Stimulated activated CD8-positive, alpha-beta memory T cell treated with anti-CD3 and anti-CD28 coated beads, Interleukin-15, amount 100 ng/mL, for 4 hours (primary cell): ENCODE data around the gene RNF31.

Source experiments
- DNase-seq, 2 donors: peaks; one replicate each; pipeline ENCODE4 v3.0.0-alpha.2; 2020; ENCODE audit warnings: low read depth in 2 of 2

RNF31 gene

DNA sequence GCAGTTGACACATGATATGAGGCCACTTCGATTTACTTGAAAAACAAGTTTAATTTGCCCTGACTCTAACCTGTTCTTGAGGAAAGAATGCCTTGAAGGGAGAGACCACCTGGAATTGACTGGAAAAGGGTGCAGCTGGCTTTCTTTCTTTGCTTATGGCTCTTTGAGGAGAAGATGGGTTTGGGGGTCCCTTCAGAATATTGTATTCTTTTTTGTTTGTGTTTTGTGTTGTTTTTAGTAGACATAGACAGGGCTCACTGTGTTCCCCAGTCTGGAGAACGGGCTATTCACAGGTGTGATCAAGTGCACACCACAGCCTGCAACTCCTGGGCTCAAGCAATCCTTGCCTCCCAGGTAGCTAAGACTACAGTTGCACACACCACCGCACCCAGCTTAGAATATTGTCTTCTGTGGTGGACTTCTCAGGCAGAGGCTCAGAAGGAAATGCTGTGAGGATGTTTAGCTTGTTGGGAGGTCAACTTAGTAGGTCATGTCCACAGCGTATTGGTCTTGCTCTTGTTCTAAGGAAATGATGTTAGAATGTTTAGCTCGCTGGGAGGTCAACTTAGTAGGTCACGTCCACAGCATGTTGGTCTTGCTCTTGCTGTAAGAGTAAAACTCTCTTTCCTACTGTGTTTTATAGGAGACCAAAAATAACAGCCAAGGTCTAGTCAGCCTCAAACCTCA lies 31.0 kb upstream of the RNF31 start:
- no peak for DNase-seq

GRCh38 chr14:24117179-24117578 lies 30.1 kb upstream of the RNF31 start:
- no peak for DNase-seq

DNA sequence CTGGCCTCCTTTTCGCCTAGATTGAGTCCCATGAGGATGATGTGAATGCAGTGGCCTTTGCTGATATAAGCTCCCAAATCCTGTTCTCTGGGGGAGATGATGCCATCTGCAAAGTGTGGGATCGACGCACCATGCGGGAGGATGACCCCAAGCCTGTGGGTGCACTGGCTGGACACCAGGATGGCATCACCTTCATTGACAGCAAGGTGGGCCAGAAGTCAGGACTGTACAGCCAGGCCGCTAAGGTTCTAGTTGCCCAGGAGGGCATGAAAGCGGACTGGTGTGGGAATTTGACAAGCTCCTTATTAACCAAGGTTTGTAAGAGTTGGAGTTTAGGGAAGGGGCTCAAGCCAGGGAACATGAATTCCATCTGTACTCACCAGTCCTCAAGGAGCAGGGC lies 27.6 kb upstream of the RNF31 start:
- no peak for DNase-seq

GRCh38 chr14:24121210-24121609 lies 26.1 kb upstream of the RNF31 start:
- DNase-seq: no peak

- no peak for DNase-seq
Measured at GRCh38 chr14:24122416-24122815, 24.9 kb upstream of the RNF31 start.

DNA sequence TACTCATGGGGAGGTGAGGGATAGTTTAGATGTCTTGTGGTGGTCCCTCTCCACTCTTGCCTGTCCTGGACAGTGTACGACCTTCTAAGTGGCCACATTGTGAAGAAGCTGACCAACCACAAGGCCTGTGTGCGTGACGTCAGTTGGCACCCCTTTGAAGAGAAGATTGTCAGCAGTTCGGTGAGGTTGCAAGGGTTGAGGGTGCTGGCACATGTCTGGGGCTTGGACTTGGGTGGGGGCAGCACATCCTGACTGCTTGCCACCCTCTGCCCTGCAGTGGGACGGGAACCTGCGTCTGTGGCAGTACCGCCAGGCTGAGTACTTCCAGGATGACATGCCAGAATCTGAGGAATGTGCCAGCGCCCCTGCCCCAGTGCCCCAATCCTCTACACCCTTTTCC lies 24.4 kb upstream of the RNF31 start:
- no peak for DNase-seq

DNA sequence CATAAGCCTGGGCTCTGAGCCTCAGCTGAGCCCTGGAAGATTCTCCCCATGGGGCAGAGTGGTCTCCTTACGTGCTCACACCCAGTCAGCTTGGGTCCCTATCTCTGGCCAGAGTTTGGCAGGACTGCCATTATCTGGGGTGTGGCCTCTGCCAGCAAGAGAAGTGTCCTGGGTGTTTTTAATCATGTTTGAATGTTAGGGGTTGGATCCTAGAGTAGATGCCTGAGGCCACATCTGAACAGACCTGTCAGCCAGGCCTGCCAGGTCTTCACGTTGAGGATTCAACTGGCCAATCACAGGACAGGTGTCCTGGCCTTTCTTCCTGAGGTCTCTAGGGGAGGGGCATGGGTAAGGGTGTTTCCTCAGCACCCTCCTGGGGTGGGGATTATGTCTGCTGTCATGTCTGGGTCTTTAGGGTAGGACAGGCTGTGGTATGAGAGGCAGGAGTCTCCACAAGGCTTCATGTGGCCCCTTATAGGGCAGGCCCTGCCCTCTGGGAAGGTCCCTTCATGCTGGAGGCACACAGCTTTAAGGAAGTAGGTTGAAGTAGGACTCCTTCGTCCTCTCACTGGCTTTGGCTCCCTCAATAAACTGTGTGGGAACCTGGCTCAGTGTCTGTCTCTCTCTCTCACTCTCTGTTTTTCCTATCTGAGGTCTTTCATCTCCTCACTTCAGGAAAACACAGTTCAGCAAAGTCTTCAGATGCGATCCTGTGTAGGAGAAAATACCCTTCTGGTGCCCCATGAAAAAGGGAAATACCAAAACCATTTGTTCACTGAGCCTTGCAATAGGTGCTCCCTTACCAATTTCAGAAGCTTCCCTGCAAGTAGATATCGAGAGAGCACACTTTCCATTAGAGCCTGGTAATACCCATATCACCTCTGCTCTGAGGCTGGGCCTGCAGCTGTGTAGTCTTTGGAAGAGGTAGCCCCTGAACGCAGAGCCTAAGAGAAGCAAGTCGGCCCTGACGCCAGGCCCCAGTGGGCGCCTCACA lies 23.6 kb upstream of the RNF31 start:
- no peak for DNase-seq

GRCh38 chr14:24126939-24127338 lies 20.4 kb upstream of the RNF31 start:
- DNase-seq: no peak

DNA sequence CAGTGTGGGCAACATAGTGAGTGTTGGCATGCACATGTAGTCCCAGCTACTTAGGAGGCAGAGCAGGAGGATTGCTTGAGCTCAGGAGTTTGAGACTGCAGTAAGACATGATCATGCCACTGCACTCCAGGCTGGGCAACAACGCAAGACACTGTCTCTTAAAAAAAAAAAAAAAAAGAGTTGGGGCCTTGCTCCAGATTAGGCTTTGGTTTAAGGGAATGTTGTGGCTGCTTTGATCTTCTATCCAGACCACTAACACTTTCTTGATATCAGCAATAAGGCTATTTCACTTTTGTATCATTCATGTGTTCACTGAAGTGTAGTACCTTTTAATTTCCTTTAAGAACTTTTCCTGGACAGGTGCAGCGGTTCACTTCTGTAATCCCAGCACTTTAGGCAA lies 19.6 kb upstream of the RNF31 start:
- DNase-seq: no peak

DNA sequence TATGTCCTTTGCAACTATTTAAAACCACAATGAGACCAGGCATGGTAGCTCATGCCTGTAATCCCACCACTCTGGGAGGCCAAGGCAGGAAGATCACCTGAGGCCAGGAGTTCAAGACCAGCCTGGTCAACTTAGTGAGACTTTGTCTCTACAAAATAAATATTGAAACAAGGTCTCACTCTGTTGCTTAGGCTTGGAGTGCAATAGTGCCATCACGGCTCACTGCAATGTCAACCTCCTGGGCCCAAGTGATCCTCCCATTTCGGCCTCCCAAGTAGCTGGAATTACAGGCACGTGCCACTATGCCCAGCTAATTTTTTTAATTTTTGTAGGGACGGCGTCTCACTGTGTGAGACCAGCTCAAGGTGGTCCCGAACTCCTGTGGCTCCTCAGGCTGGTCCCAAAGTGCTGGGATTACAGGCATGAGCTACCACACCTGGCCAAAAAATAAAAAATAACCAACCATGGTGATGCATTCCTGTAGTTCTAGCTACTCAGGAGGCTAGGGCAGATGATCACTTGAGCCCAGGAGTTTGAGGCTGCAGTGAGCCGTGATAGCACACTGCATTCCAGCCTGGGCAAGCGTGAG lies 17.8 kb upstream of the RNF31 start:
- DNase-seq: no peak

DNA sequence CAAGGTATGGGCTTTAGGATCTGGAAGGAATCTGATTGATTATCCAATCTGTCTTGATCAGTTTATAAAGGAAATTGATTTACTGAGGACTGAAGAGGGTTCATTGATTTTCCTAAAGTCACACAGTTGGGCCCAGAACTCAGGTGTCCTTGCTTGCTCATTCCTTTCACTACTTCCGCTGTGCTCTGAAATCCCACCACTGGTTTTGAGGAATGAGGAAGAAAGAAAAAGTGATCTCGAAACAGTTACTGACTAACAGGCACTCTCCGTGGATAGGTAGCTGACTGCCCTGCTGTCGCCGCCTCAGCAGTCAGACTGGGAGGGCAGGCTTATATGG lies 16.9 kb upstream of the RNF31 start, which contains the start of gene FITM1:
TSS of gene FITM1 (plus strand) at position 280 of the 337 bp plus-strand sequence. CDS start 905 bp downstream, outside the sequence.
- no peak for DNase-seq

DNA sequence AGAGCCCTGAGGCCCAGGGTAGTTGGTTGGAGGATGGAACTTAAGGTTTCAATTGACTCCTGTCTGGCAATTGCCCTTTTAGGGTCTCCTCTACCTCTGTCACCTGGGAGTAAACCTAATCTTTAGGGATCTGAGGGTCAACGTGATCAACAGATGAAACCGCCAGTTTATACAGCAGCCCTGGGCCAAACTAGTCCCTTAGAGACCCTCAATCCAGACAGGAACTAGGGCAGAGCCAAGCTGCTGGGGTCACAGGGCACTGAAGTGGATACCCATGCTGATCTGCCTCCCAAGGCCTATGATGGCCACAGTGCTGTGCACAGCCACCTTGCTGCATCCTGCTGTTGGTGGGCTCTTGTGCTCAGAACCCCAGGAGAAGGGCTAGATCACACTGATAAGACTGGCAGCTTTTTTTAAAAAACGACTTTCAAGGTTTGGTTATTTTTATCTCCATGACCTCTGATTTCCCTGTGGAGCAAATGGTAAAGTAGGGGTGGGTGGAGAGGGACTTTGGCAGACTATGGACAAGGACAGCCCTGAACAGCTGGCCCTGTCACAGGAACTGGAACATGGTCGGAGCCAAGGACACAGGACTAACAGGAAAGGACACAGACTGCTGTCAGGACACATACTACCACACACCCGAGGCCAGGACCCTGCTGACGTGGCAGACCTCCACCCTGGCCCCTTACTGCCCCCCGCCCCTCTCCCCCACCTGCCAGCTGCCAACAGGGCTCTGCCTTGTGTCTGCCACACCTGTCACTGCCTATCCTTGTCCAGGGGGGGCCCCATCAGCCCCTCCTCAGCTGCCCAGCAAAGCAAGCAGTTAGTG lies 16.4 kb upstream of the RNF31 start:
- no peak for DNase-seq

- DNase-seq: no peak
Measured at GRCh38 chr14:24131549-24131966, 15.7 kb upstream of the RNF31 start.

DNA sequence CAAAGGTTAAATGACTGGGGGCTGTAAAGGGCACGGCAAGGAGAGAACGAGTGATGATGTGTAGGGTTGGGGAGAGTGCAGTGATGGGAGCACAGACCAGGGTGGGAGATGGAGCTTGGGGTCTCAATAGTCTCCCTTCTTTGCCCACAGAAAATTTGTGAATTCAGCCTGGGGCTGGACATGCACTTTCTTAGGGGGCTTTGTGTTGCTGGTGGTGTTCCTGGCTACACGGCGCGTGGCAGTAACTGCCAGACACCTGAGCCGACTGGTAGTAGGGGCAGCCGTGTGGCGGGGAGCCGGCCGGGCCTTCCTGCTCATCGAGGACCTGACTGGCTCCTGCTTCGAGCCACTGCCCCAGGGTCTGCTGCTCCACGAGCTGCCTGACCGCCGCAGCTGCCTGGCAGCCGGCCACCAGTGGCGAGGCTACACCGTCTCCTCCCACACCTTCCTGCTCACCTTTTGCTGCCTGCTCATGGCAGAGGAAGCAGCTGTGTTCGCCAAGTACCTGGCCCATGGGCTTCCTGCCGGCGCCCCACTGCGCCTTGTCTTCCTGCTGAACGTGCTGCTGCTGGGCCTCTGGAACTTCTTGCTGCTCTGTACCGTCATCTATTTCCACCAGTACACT lies 15.1 kb upstream of the RNF31 start:
- no peak for DNase-seq

DNA sequence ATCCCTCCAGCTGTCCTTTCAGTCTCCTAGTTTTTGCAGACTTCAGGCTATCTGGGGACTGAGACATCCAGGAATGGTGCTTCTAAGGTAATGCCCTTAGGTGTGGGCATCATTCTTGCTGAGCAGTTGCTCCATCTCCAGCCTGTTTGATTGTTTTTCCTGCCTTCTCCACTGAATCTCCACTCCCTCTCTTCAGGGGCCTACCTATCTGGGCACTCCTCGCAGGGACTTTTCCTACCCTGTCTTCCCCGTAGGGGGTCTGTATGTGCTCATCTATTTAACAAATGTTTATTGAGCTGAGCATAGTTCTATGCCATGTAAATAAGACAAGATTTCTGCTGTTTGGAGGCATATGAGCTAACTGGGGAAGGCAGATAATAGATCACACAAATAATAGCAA lies 14.3 kb upstream of the RNF31 start:
- DNase-seq: no peak

DNA sequence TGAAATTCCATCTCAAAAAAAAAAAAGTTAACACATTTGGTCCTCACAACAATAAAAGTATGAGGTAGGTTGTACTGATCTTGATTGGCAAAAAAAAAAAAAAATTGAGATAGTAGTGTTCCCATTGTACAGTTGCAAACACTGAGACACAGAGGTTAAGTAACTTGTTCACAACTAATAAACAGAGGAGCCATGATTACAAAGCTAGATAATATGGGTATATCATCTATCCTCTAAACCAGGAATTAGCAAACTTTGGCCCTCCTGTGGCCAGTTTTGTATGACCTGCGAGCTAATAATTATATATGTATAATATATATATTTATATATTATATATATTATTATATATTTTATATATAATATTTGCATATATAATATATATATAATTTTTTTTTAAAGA lies 13.6 kb upstream of the RNF31 start:
- no peak for DNase-seq

DNA sequence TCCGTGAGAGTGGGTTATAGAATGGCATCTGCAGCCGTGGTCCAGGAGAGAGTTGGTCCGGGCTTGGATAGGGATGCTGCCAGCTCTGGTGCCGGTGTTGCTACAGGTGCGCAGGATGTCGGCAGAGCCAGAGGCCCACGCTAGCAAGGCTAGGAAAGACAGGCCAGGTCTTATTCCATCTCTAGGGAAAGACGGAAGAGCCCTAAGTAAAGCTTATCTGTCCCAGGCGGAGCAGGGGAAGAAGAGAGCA lies 11.8 kb upstream of the RNF31 start:
- DNase-seq: no peak

DNA sequence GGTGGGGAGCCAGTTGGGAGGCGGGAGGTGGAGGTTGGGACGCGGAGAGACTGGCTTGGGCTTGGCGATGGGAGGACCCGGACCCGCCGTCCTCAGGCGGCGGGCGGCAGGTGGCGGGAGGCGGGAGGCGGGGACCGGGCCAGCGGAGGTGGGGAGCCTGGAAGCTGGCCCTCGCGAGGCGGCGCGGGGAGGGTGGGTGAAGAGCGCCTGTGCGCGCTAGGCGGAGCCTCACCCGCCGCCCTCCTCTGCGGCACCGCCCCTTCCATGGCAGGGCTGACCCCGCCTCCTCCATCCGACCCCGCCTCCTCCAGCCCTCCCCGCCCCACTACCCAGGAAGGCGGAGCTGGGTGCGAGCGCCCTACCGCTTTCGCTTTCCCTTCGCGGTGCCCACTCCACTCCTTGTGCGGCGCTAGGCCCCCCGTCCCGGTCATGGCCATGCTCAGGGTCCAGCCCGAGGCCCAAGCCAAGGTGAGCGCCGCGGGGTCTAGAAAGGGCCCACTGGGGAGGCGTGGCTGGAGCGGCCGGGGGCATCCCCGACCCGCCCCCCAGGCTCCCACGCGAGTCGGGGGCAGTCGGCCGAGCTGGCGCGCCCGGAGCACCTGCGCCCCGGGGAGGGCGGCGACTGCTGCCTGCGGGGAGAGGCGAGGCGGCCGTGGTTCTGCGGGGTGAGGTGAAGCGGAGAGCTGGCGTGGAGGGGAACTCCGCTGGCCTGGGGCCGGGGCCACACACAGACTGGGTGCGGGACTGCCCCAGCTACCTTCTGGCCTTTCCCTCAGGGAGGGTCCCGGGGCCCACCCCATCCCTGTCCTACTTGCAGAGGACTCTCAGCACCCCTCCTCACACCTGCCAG lies 11.2 kb upstream of the RNF31 start, which contains the start of gene PSME1:
TSS of gene PSME1 (plus strand) at position 361 of the 850 bp plus-strand sequence. CDS start at position 430, 69 bp downstream.
- DNase-seq: peak; percentile 87 to 88

DNA sequence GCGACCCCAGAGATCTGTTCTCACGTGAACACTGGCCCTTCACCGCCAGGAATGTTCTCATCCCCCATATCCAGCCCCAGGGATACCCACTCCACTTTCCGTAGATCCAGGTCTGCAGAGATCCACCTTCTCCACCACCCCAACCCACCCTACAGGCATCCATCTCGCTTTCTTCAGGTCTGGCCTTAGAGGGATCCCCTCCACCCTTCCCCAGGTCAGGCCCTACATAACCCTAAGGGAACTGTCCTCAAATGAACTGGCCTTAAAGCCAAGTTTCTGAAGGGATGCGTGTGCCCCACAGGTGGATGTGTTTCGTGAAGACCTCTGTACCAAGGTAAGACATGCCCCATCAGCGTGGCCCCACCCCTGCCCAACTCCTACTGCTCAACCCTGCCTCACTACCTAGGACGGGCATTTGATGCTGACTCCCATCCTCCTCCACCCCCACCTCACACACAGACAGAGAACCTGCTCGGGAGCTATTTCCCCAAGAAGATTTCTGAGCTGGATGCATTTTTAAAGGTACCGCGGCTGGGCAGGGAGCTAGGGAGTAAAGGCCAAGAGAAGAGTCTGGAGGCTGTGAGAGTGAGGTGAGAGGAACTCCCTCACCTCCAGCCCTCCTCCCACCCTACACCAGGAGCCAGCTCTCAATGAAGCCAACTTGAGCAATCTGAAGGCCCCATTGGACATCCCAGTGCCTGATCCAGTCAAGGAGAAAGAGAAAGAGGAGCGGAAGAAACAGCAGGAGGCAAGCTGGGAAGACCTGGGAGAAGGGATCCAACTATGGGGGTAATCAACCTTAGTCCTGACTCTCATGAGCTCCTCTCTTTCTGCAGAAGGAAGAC lies 10.4 kb upstream of the RNF31 start:
- no peak for DNase-seq
